Airway epithelial cell (primary cell): Measurements from ENCODE around the gene USP16. TPM values are rescaled to one million over a fixed set of nuclear protein-coding genes. Genes with fewer than 3 reads are reported as not detected.

ENCODE experiments used
- total RNA-seq: library from RNA; depleted of rRNA; stranded (reverse); fragments of >200 nt; gene quantifications from 2 replicates; pipeline ENCODE4 v1.2.3, GENCODE V29; 2015

USP16 gene
- 15.9 and 20.7 TPM in 2 replicates for total RNA-seq

DNA sequence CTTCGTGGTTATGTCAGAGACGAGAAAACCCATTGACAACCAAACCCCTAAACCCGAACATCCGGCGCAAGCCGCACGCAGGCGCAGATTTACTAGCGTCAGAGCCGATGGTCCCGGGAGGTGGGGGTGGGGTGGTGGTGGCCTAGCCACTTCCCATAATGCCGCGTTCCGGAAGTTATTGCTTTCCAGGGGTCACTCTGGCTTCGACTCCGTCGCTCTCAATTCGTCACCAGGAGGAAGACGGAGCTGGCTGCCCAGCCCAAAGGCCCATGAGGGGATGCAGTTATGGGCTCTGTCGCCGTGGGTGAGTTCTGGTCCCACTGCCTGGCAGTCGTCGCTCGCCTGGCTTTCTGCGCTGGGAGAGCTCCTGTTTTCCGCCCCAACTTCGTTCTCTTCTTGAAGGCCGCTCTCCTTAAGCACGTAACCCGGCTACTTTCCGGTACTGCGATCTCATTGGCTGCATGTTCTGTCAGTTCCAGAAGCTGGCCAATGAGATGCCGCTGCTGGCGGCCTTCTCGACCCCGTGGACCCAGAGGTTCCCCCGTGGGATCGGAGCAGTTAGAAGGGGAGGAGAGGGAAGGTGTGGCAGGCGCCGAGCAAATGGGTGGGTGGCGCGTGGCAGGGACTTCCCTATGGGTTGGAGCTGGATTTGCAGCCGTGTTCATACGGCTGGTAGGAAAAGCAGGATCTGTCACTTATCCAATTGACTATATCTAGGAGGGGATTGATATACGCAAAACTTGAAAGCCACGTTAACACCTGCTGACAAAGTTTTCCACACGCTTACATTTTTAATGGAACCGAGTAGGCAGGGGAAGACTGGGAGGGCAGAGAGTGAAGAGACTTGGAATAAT, at the start of gene USP16:
Gene USP16 (plus strand): TSS at position 195 of the 854 bp plus-strand sequence. CDS start 3,246 bp downstream, outside the sequence.

DNA sequence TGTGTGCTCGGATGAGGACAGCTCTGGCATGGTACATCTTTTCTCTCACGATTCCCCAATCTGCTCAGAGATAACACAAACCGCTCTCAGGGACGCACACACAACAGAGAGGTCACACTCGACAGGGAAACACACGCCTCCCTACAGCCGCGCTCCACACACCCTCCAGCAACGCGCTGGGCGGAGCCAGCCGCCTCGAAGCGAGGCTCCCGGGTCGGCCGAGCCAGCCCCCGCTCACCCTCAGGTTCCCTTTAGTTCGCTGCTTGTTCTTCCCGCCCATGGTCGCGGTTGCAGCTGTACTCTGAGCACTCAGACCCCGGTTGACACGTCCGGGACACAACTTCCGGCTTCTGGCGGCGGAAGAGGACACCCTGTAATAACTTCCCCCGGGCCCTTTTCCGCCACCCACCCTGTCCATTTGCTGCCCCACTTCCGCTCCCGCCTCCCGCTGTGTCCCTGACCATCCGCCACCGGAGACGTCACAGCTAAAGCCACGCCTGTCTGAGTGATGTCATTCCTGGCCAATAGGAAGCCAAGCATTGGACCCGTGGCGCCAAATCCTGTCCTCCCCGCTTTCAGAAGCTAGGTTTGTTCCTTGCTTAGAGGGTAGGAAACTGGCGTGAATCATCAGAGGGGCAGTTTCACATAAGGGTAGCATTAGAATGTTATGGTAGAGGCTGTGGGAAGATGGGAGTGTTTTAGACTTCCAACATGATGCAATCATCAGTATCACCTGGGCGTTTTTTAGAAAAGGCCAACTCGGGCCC, 31.8 kb upstream of the USP16 start, which contains the start of gene LTN1:
Gene LTN1 (minus strand): TSS at position 352 of the 767 bp plus-strand sequence. CDS start 72 bp downstream, at position 280.

DNA sequence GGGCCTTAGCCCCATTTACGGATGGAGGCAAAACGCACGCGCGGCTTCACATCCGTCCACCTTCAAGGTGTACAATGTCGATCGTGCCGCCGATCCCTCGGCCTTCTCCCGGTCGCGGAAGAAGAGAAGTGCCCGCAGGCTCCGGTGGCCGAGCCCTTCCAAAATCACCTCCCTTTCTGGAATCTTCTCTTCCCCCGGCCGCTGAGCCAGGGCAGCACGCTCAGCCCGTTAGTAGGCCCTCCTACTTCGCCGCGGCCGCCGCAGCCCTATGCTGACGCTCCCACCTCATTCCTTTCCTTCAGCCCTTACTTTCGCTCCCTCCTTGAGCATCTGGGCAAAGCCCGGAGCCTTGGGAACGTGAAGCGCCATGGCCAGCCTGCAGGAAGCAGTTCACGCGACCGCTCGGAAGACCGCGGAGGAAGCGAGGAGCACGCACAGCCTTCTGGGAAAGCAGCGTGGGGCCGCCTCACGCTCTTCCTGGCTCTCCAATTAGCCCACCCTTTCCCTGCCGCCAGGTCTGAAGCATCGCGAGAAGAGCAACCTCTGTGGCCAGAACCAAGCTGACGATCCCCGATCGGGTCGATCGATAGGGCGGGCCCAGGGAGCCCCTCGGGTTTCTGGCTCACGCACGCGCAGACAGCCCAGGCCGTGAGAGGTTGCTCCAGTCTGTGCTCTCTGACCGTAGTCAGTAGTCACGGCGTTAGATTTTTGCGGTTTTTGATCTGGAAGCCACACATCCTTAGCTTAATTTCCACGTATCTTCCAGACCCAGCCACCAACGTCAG, 48.9 kb downstream of the USP16 start, which contains the start of gene CCT8:
Gene CCT8 (minus strand): TSS at position 427 of the 785 bp plus-strand sequence. CDS start 58 bp downstream, at position 369.

Other genes starting within 250 kb of the USP16 start
- gene LTN1, start 31.8 kb upstream of the USP16 start, total RNA-seq = 14.9 and 17.1 TPM in 2 replicates
- gene RWDD2B, start 5.3 kb upstream of the USP16 start, total RNA-seq = 6.4 and 16.4 TPM in 2 replicates
- gene CCT8, start 49.0 kb downstream of the USP16 start, total RNA-seq = 244 and 271 TPM in 2 replicates
- gene MAP3K7CL, start 106.0 kb downstream of the USP16 start, total RNA-seq = 1.7 and 2.2 TPM in 2 replicates